Breast epithelium (tissue), 4 donors: ENCODE results near the gene APAF1. TPM values are rescaled to one million over a fixed set of nuclear protein-coding genes. Genes with fewer than 3 reads are reported as not detected.
"Not testable (repeated sequence)": the region's sequence is repeated elsewhere in the genome, so short reads cannot be mapped to it uniquely, and the experiment has no call there.

Experiments used
- DNase-seq, 2 donors: peaks; one replicate each; pipeline ENCODE4 v3.0.0-alpha.2; 2019; ENCODE audit warnings: low spot score in 2 of 2
- H3K27ac ChIP-seq, 2 donors: fragments of 200-600 bp; sonication (generic) in 1 of 2; one replicate each; pipeline ENCODE4 v1.5.1; 2016 to 2019; ENCODE audit warnings: mild to moderate bottlenecking in 1 of 2
- H3K27me3 ChIP-seq, 2 donors: fragments of 200-600 bp; sonication (generic) in 1 of 2; one replicate each; pipeline versions ENCODE4 v1.5.1 to v1.6.0; 2017 to 2019; ENCODE audit warnings: control low read depth in 1 of 2, mild to moderate bottlenecking in 1 of 2
- H3K36me3 ChIP-seq: fragments of 200-600 bp; one replicate; pipeline ENCODE4 v1.5.1; 2019
- H3K4me1 ChIP-seq, 2 donors: fragments of 200-600 bp; sonication (generic); one replicate each; pipeline ENCODE4 v1.5.1; 2016 to 2019; ENCODE audit warnings: control low read depth in 1 of 2
- H3K4me3 ChIP-seq, 3 donors: fragments of 200-600 bp; sonication (generic); 1 replicate in 2 of 3; 2 replicates in 1 of 3; pipeline ENCODE4 v1.5.1; 2016 to 2019; ENCODE audit warnings: mild to moderate bottlenecking in 3 of 3, moderate library complexity in 2 of 3
- H3K9me3 ChIP-seq, 2 donors: fragments of 200-600 bp; sonication (generic) in 1 of 2; one replicate each; pipeline ENCODE4 v1.5.1; 2016 to 2019; ENCODE audit warnings: control low read depth in 1 of 2
- POLR2A ChIP-seq: fragments of 450-650 bp; IDR thresholded peaks from one replicate; pipeline ENCODE4 v1.6.1; 2016; ENCODE audit warnings: antibody characterized with exemption, mild to moderate bottlenecking, moderate library complexity
- POLR2AphosphoS5 ChIP-seq, 3 donors: sonication (generic); formaldehyde crosslinking; IDR thresholded peaks; one replicate each; pipeline ENCODE4 v1.6.1; 2017; ENCODE audit warnings: antibody characterized with exemption in 3 of 3
- intact Hi-C: fragments of 100-400 bp; cut with DNase I; formaldehyde crosslinking; loops from one replicate; pipeline ENCODE4 v1.15.1; 2023; ENCODE audit warnings: low total_unique reads
- total RNA-seq, 3 donors: library from RNA; depleted of rRNA; stranded (reverse); fragments of >200 nt; gene quantifications; one replicate each; pipeline ENCODE4 v1.1.0, GENCODE V29; 2016
- TF ChIP-seq, protein P1 (sequence below), 3 donors: fragments of 450-650 bp; IDR thresholded peaks; one replicate each; pipeline ENCODE4 v1.5.1; 2016 to 2017; ENCODE audit warnings: antibody characterized with exemption in 3 of 3, mild to moderate bottlenecking in 3 of 3, moderate library complexity in 3 of 3

Gene APAF1
- total RNA-seq, 3 donors from 2014 or later, result 10.1 to 18.1 (median 16.4) TPM

DNA sequence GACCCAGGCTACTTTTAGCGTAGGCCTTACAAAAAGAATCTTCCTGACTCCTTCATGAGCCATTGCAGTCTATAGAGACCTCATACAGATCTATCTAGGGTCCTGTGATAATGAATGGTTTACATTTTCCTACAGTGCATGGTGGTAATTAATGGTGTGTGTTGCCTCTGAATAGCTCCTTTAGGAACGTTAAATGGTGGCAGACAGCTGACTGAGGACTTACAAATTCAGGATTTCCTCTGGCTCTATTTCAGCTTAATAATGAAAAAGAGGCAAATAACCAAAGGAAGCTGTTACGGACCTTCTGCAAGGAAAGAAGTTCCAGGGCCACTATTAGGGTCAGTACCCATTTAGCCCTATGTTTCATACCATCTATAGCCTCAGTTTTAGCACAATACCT lies 5.6 kb upstream of the APAF1 start:
- no peaks in the 10 kb centered on the region for H3K36me3 ChIP-seq
- no peak overlapping the region for H3K4me3 ChIP-seq
- DNase-seq, result no peak
- H3K27ac ChIP-seq, result no peak overlapping the region
- no peaks in the 10 kb centered on the region for H3K27me3 ChIP-seq
- intact Hi-C loops, result loop anchor here (10.0 kb wide), 1 partner anchor 865 kb away; no protein-coding TSS in a partner anchor
- H3K9me3 ChIP-seq, result no peaks in the 10 kb centered on the region
- TF ChIP-seq POLR2AphosphoS5 (IDR thresholded peaks at IDR 0.05) (no peak), POLR2A (no peak)
- TF ChIP-seq, protein P1, sequence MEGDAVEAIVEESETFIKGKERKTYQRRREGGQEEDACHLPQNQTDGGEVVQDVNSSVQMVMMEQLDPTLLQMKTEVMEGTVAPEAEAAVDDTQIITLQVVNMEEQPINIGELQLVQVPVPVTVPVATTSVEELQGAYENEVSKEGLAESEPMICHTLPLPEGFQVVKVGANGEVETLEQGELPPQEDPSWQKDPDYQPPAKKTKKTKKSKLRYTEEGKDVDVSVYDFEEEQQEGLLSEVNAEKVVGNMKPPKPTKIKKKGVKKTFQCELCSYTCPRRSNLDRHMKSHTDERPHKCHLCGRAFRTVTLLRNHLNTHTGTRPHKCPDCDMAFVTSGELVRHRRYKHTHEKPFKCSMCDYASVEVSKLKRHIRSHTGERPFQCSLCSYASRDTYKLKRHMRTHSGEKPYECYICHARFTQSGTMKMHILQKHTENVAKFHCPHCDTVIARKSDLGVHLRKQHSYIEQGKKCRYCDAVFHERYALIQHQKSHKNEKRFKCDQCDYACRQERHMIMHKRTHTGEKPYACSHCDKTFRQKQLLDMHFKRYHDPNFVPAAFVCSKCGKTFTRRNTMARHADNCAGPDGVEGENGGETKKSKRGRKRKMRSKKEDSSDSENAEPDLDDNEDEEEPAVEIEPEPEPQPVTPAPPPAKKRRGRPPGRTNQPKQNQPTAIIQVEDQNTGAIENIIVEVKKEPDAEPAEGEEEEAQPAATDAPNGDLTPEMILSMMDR (IDR thresholded peaks at IDR 0.05), result no peak
- H3K4me1 ChIP-seq, result no peaks in the 10 kb centered on the region

DNA sequence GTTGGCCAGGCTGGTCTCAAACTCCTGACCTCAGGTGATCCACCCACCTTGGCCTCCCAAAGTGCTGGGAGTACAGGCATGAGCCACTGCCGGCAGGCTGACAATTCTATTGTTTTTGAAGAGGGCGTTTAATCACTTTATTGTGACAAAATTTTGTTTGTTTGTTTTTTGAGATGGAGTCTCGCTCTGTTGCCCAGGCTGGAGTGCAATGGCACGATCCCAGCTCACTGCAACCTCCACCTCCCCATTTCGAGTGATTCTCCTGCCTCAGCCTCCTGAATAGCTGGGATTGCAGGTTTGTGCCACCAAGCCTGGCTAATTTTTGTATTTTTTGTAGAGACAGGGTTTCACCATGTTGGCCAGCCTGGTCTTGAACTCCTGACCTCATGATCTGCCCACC lies 2.3 kb upstream of the APAF1 start:
- H3K27me3 ChIP-seq, H3K27ac ChIP-seq: not testable (repeated sequence)

DNA sequence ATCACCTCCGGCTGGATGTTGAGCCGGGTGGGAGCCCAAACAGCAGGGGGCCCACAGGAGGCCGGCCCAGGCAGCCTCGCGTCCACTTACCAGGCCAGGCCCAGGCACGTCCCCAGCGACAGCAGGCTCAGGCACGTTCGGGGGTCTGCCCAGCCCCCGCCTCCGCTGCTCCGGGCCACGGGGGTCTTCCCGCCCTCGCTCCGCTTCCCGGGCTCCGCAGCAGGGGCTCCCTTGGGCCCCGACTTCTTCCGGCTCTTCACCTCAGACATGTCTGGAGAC lies 718 bp upstream of the APAF1 start:
- no peaks in the 10 kb centered on the region for H3K9me3 ChIP-seq
- TF ChIP-seq POLR2AphosphoS5 (IDR thresholded peaks at IDR 0.05), result no peak
- DNase-seq, result peak in 1 of 2 donors; percentile 21
- intact Hi-C loops, result no loop called here
- H3K36me3 ChIP-seq, result no peaks in the 10 kb centered on the region
- peak overlapping the region; percentile 97 to 99 (median 97) for H3K4me3 ChIP-seq
- H3K27ac ChIP-seq, result peak overlapping the region; percentile 88 to 91
- no peaks in the 10 kb centered on the region for H3K27me3 ChIP-seq
- H3K4me1 ChIP-seq, result no peaks in the 10 kb centered on the region

More for the DNA sequence above, 2.3 kb upstream of the APAF1 start:
- H3K4me1 ChIP-seq, intact Hi-C loops, H3K36me3 ChIP-seq, H3K4me3 ChIP-seq, DNase-seq, H3K9me3 ChIP-seq: not testable (repeated sequence)

DNA sequence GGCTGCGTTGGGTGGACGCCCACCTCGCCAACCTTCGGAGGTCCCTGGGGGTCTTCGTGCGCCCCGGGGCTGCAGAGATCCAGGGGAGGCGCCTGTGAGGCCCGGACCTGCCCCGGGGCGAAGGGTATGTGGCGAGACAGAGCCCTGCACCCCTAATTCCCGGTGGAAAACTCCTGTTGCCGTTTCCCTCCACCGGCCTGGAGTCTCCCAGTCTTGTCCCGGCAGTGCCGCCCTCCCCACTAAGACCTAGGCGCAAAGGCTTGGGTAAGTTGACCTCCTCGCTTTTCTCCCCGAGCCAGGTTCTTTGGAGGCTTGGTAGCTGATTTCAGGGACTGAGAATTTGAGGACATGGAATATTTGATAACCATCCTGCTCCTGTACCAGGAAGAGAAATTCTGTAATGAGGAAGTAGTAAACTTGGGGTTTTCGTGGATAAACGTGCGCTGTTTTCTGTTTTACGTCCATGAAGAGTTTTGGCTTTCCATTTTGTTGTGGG lies 530 bp downstream of the APAF1 start:
- Histone ChIP-seq H3K36me3 (peaks cover 5% of the 10 kb centered on the region), H3K27ac (peak overlapping the region; percentile 88 to 91), H3K4me1 (no peaks in the 10 kb centered on the region), H3K9me3 (no peaks in the 10 kb centered on the region), H3K27me3 (no peaks in the 10 kb centered on the region), H3K4me3 (peak overlapping the region; percentile 97 to 99 (median 97))
- TF ChIP-seq POLR2AphosphoS5 (IDR thresholded peaks at IDR 0.05) (no peak), POLR2A (no peak)
- TF ChIP-seq, protein P1 (IDR thresholded peaks at IDR 0.05), result no peak
- no peak for DNase-seq
- intact Hi-C loops, result loop anchor here (5.0 kb wide), 1 partner anchor 643 kb away; no protein-coding TSS in a partner anchor

DNA sequence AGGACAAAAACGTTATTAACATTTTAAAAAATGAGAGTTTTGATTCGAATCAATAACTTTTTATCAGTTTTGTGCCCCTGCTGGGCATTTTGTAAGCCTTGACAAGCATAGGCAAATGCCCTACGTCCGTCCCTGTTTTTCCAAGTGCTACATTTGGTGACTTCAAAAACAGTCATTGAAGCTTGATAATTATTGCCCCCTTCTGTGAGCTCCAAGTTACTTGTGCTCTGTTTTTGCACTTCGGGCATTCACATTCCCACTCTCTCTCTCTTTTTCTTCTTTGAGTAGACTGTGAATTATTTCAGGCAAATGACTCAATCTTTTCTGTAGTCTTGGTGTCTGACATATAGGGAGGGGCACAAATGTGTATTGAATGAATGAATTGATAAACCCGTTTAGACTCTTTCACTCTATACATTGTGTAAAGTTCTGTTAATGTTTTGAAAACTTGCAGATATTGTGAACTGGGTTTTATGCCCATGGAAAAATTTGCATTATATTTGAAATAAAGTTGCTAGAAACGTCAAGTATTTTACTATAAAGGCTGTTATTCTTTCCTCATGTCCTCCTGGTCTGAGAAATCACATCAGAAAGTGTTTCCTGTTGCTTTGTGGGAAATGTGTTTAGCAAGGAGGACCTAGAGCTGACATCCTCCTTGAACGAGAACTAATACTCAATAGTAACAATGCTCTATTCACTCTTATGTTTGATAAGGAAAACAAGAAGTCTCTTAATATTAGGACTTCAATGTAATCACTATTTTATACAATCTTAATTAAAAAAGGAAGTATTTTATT lies 1.4 kb downstream of the APAF1 start:
- H3K27ac ChIP-seq, result no peak overlapping the region
- TF ChIP-seq, protein P1 (IDR thresholded peaks at IDR 0.05), result no peak
- TF ChIP-seq POLR2AphosphoS5 (IDR thresholded peaks at IDR 0.05) (no peak), POLR2A (no peak)
- intact Hi-C loops, result loop anchor here (5.0 kb wide), 1 partner anchor 644 kb away; no protein-coding TSS in a partner anchor

DNA sequence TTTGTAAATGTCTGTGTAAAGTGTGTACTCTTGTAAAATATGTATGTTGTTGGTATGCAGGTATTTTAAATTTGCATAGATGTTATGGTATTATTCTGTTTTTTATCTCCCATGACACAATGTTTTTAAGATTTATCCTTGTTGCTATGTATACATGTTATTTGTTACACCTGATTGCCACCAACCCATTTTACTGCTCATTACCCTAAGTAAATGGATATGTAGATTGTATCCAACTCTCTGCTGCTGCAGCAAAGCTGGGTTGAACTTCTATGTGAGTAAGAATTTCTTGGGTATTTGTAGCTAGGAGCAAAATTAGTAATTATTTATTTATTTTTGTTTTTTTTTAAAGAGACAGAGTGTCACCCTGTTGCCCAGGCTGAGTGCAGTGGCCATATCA lies 6.2 kb downstream of the APAF1 start:
- Histone ChIP-seq H3K9me3 (no peaks in the 10 kb centered on the region), H3K4me1 (no peaks in the 10 kb centered on the region), H3K4me3 (no peak overlapping the region), H3K36me3 (peaks cover 5% of the 10 kb centered on the region), H3K27ac (no peak overlapping the region), H3K27me3 (no peaks in the 10 kb centered on the region)
- intact Hi-C loops, result no loop called here
- TF ChIP-seq POLR2A (no peak), POLR2AphosphoS5 (IDR thresholded peaks at IDR 0.05) (no peak)
- TF ChIP-seq, protein P1 (IDR thresholded peaks at IDR 0.05), result no peak
- no peak for DNase-seq

More for the DNA sequence above, 1.4 kb downstream of the APAF1 start:
- no peaks in the 10 kb centered on the region for H3K4me1 ChIP-seq
- peak overlapping the region; percentile 97 to 99 (median 97) for H3K4me3 ChIP-seq
- H3K27me3 ChIP-seq, result no peaks in the 10 kb centered on the region
- H3K36me3 ChIP-seq, result peaks cover 5% of the 10 kb centered on the region
- no peak for DNase-seq
- no peaks in the 10 kb centered on the region for H3K9me3 ChIP-seq
